Measurements from ENCODE around the gene JMJD1C.

DNA sequence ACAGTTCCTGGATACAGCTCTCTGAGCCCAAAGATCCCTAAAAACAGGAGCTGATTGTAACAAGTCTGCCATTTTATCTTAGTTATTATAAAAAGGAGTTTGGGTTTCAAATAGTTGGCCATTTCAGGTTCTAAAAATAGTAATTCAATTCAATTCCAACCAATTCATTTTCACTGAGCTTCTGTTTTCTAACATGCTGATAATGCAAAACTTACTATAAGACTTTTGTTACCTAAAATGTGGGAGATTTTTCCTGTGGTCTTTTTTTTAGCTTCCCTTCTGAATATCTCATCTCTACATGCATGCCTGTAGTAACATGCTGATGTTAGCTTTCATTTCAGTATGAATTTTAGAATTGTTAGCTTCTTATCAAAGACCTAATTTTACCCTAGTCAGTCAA is 319.3 kb downstream of the JMJD1C start:
- TF ChIP-seq, protein P1, sequence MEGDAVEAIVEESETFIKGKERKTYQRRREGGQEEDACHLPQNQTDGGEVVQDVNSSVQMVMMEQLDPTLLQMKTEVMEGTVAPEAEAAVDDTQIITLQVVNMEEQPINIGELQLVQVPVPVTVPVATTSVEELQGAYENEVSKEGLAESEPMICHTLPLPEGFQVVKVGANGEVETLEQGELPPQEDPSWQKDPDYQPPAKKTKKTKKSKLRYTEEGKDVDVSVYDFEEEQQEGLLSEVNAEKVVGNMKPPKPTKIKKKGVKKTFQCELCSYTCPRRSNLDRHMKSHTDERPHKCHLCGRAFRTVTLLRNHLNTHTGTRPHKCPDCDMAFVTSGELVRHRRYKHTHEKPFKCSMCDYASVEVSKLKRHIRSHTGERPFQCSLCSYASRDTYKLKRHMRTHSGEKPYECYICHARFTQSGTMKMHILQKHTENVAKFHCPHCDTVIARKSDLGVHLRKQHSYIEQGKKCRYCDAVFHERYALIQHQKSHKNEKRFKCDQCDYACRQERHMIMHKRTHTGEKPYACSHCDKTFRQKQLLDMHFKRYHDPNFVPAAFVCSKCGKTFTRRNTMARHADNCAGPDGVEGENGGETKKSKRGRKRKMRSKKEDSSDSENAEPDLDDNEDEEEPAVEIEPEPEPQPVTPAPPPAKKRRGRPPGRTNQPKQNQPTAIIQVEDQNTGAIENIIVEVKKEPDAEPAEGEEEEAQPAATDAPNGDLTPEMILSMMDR (IDR thresholded peaks at IDR 0.05), result no peak
- TF ChIP-seq EZH2 (IDR thresholded peaks at IDR 0.05), result no peak
